Keratinocyte (primary cell): Measurements from ENCODE around the gene TMEM201.

Source experiments
- EZH2 ChIP-seq: IDR thresholded peaks from one replicate; pipeline ENCODE4 v1.6.1; 2012; ENCODE audit warnings: inconsistent platforms, mild to moderate bottlenecking, low read length, moderate library complexity
- TF ChIP-seq, protein P1 (sequence below), 3 experiments: IDR thresholded peaks in 1 of 3; conservative IDR thresholded peaks in 1 of 3; optimal IDR thresholded peaks in 1 of 3; 2 replicates in 2 of 3; 3 replicates in 1 of 3; pipeline versions ENCODE3 to v1.5.1; 2011; ENCODE audit warnings: low read length in 3 of 3, mild to moderate bottlenecking in 3 of 3, moderate library complexity in 2 of 3, control low read depth in 1 of 3, inconsistent platforms in 1 of 3; ENCODE audit not compliant: insufficient read depth in 2 of 3; ENCODE audit errors: extremely low read depth in 1 of 3

GRCh38 chr1:9589144-9589718, 520 bp downstream of the TMEM201 start:
- TF ChIP-seq, protein P1, sequence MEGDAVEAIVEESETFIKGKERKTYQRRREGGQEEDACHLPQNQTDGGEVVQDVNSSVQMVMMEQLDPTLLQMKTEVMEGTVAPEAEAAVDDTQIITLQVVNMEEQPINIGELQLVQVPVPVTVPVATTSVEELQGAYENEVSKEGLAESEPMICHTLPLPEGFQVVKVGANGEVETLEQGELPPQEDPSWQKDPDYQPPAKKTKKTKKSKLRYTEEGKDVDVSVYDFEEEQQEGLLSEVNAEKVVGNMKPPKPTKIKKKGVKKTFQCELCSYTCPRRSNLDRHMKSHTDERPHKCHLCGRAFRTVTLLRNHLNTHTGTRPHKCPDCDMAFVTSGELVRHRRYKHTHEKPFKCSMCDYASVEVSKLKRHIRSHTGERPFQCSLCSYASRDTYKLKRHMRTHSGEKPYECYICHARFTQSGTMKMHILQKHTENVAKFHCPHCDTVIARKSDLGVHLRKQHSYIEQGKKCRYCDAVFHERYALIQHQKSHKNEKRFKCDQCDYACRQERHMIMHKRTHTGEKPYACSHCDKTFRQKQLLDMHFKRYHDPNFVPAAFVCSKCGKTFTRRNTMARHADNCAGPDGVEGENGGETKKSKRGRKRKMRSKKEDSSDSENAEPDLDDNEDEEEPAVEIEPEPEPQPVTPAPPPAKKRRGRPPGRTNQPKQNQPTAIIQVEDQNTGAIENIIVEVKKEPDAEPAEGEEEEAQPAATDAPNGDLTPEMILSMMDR (optimal IDR thresholded peaks at IDR 0.05 in 1 of 3, IDR thresholded peaks at IDR 0.05 in 1 of 3, conservative IDR thresholded peaks at IDR 0.05 in 1 of 3; ENCODE audit: extremely low read depth in 1 of 3, insufficient read depth in 2 of 3, low read length in 3 of 3) = no peak
- no peak for TF ChIP-seq EZH2
